Hepatic stellate cell (primary cell): Measurements from ENCODE around the gene ANAPC16.
"Not testable (repeated sequence)": the region's sequence is repeated elsewhere in the genome, so short reads cannot be mapped to it uniquely, and the experiment has no call there.

Source experiments
- DNase-seq: peaks from one replicate; pipeline ENCODE4 v3.0.0; 2011; ENCODE audit warnings: low spot score

Gene ANAPC16

DNA sequence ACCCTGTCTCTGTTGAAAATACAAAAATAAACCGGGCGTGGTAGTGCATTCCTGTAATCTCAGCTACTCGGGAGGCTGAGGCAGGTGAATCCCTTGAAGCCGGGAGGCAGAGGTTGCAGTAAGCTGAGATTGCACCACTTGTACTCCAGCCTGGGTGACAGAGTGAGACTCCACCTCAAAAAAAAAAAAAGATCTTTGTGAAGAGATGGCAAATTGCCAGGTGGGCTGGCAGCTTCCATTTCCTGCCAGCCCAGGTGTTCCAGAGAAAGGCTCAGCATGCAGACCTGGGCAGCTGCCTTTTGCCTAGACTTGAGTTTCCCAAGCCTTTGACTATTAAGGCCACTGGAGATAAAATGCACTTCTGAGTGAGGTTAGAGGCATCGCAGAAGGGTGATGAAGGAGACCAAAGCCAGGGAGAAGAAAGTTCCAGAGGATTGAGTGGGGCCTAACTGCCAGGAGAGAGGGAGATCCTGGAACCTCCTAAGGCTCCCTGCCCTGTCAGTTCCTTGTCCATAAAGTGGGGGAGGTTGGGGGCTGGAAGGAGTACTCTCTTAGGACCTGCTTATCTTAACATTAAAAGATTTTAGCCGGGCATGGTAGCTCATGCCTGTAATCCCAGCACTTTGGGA lies 47.9 kb downstream of the ANAPC16 start:
- no peak for DNase-seq

DNA sequence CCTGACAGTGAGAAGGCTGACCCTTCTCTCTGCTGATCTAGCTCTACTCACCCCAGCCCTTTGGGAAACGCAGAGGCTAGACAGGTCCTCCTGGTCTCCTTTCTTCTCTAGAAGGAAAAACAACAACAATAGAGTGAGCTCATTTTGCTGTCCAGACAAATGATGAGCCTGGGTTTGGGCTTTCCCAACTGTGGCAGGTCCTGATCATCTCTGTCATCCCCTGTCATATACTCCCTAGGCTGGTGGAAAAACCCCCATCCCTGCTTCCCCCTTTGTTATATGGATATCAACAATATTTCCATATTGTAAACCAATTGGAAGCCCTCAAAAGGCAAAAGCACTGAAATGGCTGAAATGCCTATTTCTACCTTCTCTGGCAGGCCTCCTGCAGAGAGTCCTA lies 48.7 kb downstream of the ANAPC16 start:
- DNase-seq = no peak

DNA sequence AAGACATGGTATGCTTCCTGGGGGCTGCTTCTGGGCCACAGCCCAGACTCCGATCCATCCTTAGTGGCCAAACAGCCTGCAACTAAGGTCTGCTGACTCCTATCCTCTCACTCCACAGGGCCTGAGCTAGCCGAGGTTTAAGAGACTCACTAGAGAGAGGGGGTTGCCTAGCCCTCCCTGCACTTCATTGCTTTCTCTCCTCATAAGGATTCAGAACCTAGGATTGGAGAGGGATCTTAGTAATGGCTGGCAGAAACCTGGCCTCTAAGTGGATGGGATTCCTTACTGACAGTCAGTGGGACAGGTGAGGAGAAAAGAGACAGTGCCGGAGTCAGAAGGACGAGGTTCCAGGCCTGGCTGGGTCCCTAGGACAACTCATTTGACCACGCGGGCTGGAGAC lies 49.7 kb downstream of the ANAPC16 start:
- no peak for DNase-seq

DNA sequence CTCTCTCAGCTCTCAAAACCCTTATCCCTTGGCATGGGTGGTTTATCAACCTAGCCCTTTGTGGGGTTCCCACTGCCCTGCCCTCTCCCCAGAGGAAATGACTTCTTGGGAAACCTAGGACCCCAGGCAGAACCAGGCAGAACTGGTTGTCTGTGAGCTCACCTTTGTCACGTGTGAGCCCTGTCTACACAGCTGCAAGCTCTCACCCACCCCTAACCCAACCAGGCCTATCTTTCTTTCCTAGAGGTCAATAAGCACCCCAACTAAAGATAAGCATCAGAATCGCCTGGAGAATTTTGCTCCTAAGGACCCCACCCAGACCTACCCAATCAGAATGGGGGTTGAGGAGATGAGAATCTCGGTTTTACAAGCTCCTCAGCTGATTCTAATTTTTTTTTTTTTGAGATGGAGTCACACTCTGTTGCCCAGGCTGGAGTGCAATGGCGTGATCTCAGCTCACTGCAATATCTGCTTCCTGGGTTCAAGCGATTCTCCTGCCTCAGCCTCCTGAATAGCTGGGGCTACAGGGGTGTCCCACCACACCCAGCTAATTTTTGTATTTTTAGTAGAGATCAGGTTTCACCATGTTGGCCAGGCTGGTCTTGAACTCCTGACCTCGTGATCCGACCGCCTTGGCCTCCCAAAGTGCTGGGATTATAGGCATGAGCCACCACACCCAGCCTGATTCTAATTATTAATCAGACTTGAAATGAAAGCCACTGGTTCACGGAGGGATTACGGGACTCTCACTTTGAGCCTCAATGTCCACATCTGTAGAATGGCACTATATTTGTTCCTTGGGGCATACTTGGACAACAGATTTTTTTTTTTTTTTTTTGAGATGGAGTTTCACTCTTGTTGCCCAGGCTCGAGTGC lies 50.4 kb downstream of the ANAPC16 start:
- no peak for DNase-seq

DNA sequence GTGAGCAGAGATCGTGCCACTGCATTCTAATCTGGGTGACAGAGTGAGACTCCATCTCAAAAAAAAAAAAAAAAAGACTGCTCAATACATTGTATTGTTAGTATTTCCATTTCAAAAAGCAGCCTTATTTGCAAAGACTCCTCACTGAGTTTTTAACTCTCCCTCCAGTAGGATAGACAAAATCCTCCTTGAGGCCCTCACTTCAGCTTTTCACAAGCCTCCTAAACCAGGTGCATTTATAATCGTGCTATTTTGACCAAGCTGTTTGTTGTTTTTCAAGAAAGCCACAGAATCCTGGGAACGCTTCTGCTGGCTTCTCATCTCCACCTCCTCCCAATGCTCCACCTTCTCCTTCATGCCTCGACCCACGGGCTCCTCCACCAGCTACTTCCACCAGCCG lies 51.6 kb downstream of the ANAPC16 start:
- DNase-seq = no peak

DNA sequence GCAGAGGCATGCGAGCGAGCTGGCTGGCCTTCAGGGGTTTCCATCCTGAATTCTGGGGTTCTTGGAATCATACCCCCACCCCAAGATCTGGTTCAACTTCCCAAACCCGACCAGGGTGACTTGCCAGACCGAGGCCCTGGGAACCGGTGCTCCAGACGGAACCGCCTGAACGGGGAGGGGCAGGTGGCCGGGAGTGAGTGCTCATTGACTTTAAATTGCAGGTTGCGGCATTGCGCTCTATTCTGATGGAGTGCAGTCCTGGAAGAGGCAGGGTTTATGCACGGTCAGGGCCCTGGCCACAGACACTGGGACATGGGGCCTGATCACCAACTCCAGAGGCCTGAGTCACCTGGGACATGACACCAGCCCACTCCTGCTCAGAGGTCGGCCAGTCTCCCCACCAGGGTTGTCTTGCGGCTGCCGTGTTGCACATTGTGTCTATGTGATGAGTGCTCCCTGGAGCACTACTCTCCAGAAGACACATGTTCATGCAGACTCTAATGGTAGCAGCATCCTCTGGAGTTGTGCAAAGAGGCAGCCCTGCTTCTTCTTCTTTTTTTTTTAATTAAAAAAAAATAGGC lies 52.1 kb downstream of the ANAPC16 start:
- no peak for DNase-seq

DNA sequence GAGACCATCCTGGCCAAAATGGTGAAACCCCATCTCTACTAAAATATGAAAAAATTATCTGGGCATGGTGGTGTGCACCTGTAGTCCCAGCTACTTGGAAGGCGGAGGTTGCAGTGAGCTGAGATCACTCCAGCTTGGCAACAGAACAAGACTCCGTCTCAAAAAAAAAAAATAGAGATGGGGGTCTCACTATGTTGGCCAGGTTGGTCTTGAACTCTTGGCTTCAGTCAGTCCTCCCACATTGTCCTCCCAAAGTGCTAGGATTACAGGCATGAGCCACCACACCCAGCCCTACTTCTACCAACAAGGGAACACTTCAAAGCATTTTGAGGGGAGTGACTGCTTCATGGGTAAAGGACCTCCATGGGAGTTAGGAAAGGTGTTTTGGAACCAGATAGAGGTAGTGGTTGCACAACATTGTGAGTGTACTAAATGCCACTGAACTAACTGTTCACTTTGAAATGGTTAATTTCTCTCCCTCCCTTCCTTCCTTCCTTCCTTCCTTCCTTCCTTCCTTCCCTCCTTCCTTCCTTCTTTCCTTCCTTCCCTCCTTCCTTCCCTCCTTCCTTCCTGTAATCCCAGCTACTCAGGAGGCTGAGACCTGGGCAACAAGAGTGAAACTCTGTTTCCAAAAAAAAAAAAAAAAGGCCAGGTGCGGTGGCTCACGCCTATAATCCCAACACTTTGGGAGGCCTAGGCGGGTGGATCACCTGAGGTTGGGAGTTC lies 52.8 kb downstream of the ANAPC16 start:
- not testable (repeated sequence) for DNase-seq

DNA sequence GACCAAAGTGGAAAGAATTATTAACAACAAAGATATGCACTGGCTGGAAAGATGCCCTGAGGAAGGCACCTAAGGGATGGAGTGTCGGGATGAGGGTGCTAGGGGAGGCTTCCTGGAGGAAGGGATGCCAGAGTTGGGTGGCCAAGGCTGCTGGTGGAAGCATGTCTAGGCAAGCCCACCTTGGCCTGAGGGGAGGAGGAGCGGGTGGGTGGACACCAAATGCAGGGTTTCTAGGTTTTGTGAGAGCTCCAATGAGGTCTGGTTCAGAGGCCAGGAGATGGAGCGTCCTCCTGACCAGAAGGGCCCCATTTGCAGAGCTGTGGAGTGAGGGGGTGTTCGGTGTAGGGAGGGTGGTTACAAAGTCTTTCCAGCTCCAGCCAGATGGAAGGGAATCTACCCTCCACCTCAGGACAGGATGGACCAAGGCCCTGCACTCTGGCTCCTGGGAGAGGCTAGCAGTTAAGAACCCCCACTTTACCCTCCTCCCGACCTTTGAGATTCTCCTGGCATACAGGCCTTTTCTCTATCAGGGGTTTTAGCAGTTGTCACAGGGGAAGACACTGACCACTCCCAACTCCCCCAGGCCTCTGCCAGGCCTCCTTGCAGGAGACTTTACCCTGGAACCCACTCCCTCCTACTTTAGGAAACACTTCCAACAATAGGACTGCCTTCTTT lies 54.9 kb downstream of the ANAPC16 start:
- no peak for DNase-seq

DNA sequence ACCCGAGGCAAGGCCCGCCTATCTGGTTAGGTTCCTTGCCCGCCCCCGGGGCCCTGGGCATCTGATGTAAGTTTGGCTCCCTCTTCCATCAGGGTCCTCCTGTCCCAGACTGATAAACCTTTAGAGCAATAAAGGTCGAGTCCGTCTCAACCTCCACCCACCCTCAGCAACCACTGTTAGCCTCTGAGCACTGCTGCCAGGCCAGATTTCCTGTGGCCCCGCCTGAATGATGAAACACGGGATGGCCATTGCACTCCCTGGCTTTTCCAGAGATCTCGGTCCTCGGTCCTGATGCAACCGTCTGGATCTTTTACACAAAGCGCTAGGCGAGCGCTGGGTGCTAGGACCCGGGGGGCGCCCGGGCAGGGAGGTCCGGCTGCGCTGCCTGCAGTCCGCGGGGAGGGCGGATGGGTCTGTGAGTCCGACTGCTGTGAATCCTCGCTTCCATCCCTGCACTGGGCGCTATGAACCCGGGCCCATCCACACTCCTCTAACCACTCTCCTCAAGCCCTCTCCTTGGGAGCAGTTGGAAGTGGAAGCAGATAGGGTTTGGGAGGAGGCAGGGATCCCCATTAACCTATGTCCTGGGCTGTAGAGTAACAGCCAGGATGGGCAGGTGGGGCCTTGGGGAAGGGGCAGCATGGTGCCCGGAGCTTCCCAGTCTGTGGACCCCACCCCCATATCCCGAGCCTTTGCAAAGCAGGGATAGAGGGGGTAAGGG lies 57.0 kb downstream of the ANAPC16 start:
- DNase-seq = peak; percentile 94

DNA sequence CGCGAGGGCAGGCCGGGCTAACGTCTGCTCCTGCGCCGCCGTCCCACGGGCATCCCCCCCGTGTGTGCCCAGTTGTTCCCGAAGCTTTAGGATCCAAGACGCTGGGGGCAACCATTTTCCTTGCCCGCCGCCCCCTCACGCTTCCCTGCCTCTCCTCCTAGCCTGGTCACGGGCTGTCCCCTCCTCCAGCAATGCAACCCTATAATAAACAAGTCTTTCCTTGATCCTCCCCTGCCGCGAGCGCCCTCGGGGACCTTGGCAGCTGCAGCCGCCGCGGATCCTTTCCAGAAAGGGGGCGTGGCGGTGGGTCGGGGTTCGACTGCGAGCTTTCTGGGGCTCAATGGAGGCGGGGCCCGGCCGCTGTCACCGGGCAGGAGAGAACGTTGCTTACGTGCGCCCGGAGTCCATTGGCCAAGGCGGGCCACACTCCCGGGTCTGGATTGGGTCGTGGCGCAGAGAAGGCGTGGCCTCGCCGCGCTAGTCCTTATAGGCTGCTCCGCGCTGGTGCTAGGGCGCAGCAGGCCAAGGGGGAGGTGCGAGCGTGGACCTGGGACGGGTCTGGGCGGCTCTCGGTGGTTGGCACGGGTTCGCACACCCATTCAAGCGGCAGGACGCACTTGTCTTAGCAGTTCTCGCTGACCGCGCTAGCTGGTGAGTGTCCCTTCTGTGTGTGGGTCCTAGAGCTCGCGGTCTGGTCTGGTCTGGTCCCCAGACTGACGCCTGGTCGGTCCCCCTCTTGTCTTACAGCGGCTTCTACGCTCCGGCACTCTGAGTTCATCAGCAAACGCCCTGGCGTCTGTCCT lies 57.8 kb downstream of the ANAPC16 start, which contains the start of gene DDIT4:
TSS of gene DDIT4 (plus strand) at position 515 of the 803 bp plus-strand sequence. CDS start 293 bp downstream, outside the sequence.
- peak; percentile 100 for DNase-seq

DNA sequence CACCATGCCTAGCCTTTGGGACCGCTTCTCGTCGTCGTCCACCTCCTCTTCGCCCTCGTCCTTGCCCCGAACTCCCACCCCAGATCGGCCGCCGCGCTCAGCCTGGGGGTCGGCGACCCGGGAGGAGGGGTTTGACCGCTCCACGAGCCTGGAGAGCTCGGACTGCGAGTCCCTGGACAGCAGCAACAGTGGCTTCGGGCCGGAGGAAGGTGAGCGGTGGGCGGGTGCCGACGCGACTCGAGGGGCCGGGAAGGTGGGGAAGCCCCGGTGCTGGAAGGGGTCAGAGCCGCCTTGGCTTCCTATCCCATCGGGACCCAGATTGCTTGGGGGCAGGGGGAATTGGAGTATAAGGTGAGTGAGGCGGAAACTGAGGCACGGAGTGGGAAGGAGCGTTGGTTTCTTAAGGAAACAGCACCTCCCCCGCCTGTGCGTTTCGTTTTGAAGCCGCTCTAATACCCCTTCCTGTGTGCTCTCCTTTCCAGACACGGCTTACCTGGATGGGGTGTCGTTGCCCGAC lies 58.5 kb downstream of the ANAPC16 start:
- DNase-seq = no peak

DNA sequence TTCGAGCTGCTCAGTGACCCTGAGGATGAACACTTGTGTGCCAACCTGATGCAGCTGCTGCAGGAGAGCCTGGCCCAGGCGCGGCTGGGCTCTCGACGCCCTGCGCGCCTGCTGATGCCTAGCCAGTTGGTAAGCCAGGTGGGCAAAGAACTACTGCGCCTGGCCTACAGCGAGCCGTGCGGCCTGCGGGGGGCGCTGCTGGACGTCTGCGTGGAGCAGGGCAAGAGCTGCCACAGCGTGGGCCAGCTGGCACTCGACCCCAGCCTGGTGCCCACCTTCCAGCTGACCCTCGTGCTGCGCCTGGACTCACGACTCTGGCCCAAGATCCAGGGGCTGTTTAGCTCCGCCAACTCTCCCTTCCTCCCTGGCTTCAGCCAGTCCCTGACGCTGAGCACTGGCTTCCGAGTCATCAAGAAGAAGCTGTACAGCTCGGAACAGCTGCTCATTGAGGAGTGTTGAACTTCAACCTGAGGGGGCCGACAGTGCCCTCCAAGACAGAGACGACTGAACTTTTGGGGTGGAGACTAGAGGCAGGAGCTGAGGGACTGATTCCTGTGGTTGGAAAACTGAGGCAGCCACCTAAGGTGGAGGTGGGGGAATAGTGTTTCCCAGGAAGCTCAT lies 59.0 kb downstream of the ANAPC16 start:
- no peak for DNase-seq

DNA sequence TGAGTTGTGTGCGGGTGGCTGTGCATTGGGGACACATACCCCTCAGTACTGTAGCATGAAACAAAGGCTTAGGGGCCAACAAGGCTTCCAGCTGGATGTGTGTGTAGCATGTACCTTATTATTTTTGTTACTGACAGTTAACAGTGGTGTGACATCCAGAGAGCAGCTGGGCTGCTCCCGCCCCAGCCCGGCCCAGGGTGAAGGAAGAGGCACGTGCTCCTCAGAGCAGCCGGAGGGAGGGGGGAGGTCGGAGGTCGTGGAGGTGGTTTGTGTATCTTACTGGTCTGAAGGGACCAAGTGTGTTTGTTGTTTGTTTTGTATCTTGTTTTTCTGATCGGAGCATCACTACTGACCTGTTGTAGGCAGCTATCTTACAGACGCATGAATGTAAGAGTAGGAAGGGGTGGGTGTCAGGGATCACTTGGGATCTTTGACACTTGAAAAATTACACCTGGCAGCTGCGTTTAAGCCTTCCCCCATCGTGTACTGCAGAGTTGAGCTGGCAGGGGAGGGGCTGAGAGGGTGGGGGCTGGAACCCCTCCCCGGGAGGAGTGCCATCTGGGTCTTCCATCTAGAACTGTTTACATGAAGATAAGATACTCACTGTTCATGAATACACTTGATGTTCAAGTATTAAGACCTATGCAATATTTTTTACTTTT lies 59.7 kb downstream of the ANAPC16 start:
- DNase-seq = no peak

DNA sequence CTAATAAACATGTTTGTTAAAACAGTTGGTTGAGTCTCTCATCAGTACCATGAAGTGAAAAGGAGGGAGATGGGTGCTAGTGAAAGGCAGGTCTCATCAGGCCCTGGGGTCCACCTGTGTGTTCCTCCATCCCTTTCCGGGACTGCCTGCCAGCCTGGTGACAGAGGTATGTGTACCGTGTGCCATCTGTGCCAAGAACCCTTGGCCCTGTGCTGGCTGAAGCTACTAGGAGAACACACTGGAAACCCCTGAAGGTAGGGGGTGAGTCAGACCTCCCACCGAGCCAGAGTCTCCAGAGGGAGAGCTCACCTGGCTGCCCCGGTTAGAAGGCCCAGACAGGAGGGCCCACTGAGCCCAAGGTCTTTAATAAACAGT lies 60.2 kb downstream of the ANAPC16 start:
- no peak for DNase-seq

DNA sequence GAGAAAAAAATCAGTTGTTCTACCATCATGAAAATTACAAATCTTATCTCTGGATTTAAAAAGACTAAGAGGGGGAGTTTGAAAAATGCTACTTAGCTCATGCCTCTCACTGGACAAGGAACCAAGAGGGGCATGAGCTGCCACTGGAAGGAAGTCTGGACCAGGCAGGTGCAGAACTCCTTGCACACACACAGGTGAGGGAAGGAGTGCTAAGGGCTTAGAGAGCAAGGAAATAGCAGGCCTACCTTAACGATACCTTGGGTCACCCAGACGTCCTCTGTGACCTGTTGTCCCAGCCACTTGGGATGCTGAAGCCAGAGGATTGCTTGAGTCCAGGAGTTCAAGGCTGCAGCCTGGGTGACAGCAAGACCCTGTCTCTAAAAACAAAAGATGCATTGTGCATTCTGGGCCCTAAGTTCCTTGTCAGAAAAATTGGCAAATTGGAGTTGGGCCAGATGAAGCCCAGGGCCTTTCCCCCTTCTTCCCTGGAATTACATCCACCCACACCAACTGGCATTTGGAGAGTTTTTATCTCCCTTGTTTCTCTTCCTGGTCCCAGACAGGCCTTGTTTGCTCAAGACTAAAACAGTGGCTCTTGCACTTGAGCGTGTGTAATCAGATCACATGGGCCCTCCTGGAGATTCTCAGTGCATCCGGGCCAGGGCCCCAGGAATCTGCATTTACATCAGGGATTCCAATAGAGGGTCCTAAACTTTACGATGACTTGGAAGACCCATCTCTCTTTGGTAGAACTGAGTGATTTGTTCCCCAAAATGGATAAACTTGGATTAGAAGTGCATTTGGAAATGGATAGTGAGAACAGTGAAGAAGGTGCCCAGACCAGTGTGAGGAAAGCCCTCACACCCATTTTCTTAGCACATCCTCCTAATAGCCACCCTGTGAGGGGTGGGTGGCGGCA lies 60.9 kb downstream of the ANAPC16 start:
- no peak for DNase-seq

DNA sequence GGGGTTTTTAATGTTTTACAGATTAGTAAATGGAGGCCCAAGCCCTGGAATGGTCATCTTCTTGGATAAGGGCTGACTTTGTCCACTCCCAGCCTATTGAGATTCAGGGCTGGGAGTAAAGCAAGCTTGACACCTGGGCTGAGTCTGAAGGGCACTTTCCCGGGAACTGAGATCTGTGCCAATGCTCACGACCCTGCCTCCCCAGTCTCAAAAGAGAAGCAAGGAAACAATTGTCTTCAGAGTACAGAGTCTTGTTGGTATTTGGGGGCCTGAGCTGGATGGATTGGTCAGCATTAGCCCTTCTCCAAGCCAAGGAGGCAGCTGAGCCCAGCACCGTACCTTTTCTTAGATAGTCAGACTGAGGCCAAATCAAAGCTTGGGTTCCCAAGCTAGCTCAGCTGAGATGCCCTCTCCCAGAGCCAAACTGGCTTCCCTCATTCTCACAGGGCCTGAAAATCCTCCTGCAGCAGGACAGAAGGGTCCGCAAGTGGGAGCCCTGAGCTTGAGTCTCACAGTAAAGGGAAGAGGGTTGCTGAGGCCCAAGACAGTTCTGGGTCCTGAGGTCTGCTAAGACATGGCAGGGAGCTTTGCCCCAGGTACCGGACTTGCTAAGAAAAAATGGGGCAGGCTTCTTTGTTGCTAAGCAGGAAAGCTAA lies 61.7 kb downstream of the ANAPC16 start:
- no peak for DNase-seq

DNA sequence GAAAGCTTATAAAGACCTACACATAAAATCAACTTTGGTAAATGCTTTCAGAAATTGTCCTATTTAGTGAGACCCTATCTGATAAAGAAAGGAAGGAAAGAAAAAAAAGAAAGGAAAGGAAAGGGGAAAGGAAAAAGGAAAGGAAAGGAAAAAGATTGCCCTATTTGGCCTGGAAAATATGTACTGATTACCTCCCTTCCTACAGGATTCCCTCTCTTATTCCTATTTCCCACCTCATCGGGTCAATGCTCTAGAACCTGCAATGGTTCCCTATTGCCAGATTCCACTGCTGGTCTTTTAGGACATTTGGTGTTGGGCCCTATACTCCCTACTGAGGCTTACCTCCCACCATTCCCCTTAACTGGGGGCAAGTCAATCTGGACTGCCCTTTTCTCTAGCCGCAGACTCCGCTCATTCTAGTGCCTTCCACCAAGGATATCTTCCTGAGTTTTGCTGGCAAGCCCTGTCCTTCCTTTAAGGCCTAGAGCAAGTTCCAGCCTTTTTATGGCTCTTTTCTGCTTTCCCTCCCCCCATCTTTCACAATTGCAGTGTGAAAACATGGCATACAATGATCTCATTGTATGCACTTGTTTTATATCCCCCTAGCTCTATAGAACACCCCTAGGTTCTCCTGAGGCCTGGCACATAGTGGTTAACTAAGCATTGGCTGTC lies 62.3 kb downstream of the ANAPC16 start:
- no peak for DNase-seq
